H1 (cell line): ENCODE measurements around the gene TUBB1. TPM values are rescaled to one million over a fixed set of nuclear protein-coding genes. Genes with fewer than 3 reads are reported as not detected.

Experiments used
- CTCF ChIA-PET: fragments of 300-600 bp; sonication (Branson Sonifier 250); formaldehyde crosslinking; loops from one replicate; lab custom pipeline; 2021; ENCODE audit not compliant: partially characterized antibody; lab: Charles Lee
- POLR2A ChIA-PET: fragments of 300-600 bp; sonication (Branson Sonifier 250); formaldehyde crosslinking; loops from one replicate; lab custom pipeline; 2021; ENCODE audit warnings: inconsistent platforms; ENCODE audit not compliant: partially characterized antibody; lab: Charles Lee
- DNase-seq, 2 experiments: peaks; one replicate each; pipeline versions ENCODE4 v3.0.0 to v3.0.0-alpha.2; 2010 to 2022; ENCODE audit warnings: low spot score in 2 of 2, low read depth in 1 of 2, mixed read lengths in 1 of 2
- FAIRE-seq: peaks from 2 replicates; lab custom pipeline; 2011; peaks lifted over from hg19 to GRCh38; lab: Jason Lieb, UNC
- H2AFZ ChIP-seq: 2 replicates; pipeline ENCODE4 v1.8.1; 2012; ENCODE audit warnings: low read length, inconsistent platforms
- H2AK5ac ChIP-seq: 2 replicates; pipeline ENCODE4 v1.6.1; 2013; ENCODE audit warnings: low read depth, low read length
- H2BK120ac ChIP-seq: replicated peaks from 2 replicates; pipeline ENCODE3; 2013; ENCODE audit warnings: low read depth, low read length, inconsistent platforms
- H2BK12ac ChIP-seq: 2 replicates; pipeline ENCODE4 v1.6.1; 2013; ENCODE audit warnings: low read depth, low read length
- H2BK15ac ChIP-seq: 2 replicates; pipeline ENCODE4 v1.6.1; 2013; ENCODE audit warnings: low read length
- H2BK20ac ChIP-seq: 2 replicates; pipeline ENCODE4 v1.6.1; 2013; ENCODE audit warnings: low read length
- H2BK5ac ChIP-seq: 2 replicates; pipeline ENCODE4 v1.6.1; 2013; ENCODE audit warnings: low read depth, low read length
- H3K14ac ChIP-seq: 2 replicates; pipeline ENCODE4 v1.6.1; 2013; ENCODE audit warnings: inconsistent platforms; ENCODE audit not compliant: insufficient read length
- H3K18ac ChIP-seq: 2 replicates; pipeline ENCODE4 v1.6.1; 2013; ENCODE audit warnings: low read length; ENCODE audit errors: extremely low read depth
- H3K23ac ChIP-seq: 2 replicates; pipeline ENCODE4 v1.6.1; 2013; ENCODE audit warnings: inconsistent platforms; ENCODE audit not compliant: insufficient read length
- H3K23me2 ChIP-seq: 2 replicates; pipeline ENCODE4 v1.6.1; 2013; ENCODE audit warnings: low read depth, low read length
- H3K27ac ChIP-seq: 2 replicates; pipeline ENCODE4 v1.6.1; 2011; ENCODE audit warnings: low read depth, low read length, inconsistent platforms
- H3K27me3 ChIP-seq, 4 experiments: replicated peaks in 1 of 4; 1 replicate in 1 of 4; 2 replicates in 3 of 4; pipeline versions ENCODE4 v1.6.1 to v1.8.1; 2011 to 2013; ENCODE audit warnings: low read length in 3 of 4, mild to moderate bottlenecking in 3 of 4, inconsistent platforms in 2 of 4, mixed read lengths in 2 of 4, moderate library complexity in 1 of 4; ENCODE audit not compliant: control insufficient read depth in 3 of 4, insufficient read depth in 3 of 4; ENCODE audit errors: extremely low read depth in 1 of 4
- H3K36me3 ChIP-seq, 4 experiments: 2 replicates each; pipeline versions ENCODE4 v1.6.1 to v1.8.1; 2011 to 2013; ENCODE audit warnings: mild to moderate bottlenecking in 4 of 4, low read length in 3 of 4, moderate library complexity in 2 of 4, control low read depth in 1 of 4, inconsistent platforms in 1 of 4; ENCODE audit not compliant: insufficient read depth in 4 of 4, control insufficient read depth in 2 of 4
- H3K4ac ChIP-seq: replicated peaks from 2 replicates; pipeline ENCODE3; 2013; ENCODE audit warnings: low read length, low read depth, mixed read lengths, inconsistent platforms; ENCODE audit not compliant: insufficient read length
- H3K4me1 ChIP-seq, 4 experiments: replicated peaks in 1 of 4; 1 replicate in 1 of 4; 2 replicates in 3 of 4; pipeline versions ENCODE4 v1.6.1 to v1.8.1; 2011 to 2013; ENCODE audit warnings: low read length in 3 of 4, inconsistent platforms in 2 of 4, mixed read lengths in 1 of 4; ENCODE audit not compliant: insufficient read depth in 4 of 4, control insufficient read depth in 3 of 4
- H3K4me2 ChIP-seq, 2 experiments: 2 replicates each; pipeline versions ENCODE4 v1.6.1 to v1.8.1; 2011 to 2013; ENCODE audit warnings: low read depth in 2 of 2, low read length in 2 of 2, control low read depth in 1 of 2, inconsistent platforms in 1 of 2, mild to moderate bottlenecking in 1 of 2; ENCODE audit not compliant: insufficient read depth in 1 of 2
- H3K4me3 ChIP-seq, 4 experiments: fragments of 200-600, 300-600 bp in 1 of 4; sonication (generic), shearing (Covaris generic), sonication (Bioruptor Twin) in 1 of 4; 2 replicates each; pipeline versions ENCODE4 v1.5.1 to v1.8.1; 2011 to 2016; ENCODE audit warnings: low read length in 4 of 4, low read depth in 3 of 4, control low read depth in 2 of 4, inconsistent platforms in 2 of 4, mild to moderate bottlenecking in 2 of 4, mixed read lengths in 1 of 4, moderate library complexity in 1 of 4; ENCODE audit not compliant: insufficient read depth in 2 of 4; ENCODE audit errors: extremely low read depth in 1 of 4
- H3K56ac ChIP-seq: replicated peaks from 2 replicates; pipeline ENCODE3; 2013; ENCODE audit warnings: low read depth, mild to moderate bottlenecking, mixed read lengths, low read length, inconsistent platforms; ENCODE audit not compliant: insufficient read length
- H3K79me1 ChIP-seq: 2 replicates; pipeline ENCODE4 v1.6.1; 2013; ENCODE audit warnings: low read depth, low read length, control low read depth
- H3K79me2 ChIP-seq, 2 experiments: 2 replicates each; pipeline versions ENCODE4 v1.6.1 to v1.8.1; 2012 to 2013; ENCODE audit warnings: low read length in 2 of 2, mild to moderate bottlenecking in 2 of 2, inconsistent platforms in 1 of 2; ENCODE audit not compliant: insufficient read depth in 2 of 2, control insufficient read depth in 1 of 2
- H3K9ac ChIP-seq, 4 experiments: replicated peaks in 1 of 4; 1 replicate in 1 of 4; 2 replicates in 3 of 4; pipeline versions ENCODE4 v1.6.1 to v1.8.1; 2011 to 2013; ENCODE audit warnings: low read depth in 3 of 4, low read length in 3 of 4, control low read depth in 2 of 4, mild to moderate bottlenecking in 2 of 4, moderate library complexity in 2 of 4, inconsistent platforms in 1 of 4; ENCODE audit errors: extremely low read depth in 1 of 4
- H3K9me3 ChIP-seq, 2 experiments: 2 replicates each; pipeline versions ENCODE4 v1.6.1 to v1.8.1; 2012 to 2013; ENCODE audit warnings: mild to moderate bottlenecking in 2 of 2, moderate library complexity in 2 of 2, control low read depth in 1 of 2, inconsistent platforms in 1 of 2, low read depth in 1 of 2, low read length in 1 of 2, mixed read lengths in 1 of 2; ENCODE audit not compliant: insufficient read depth in 2 of 2
- H4K20me1 ChIP-seq, 2 experiments: replicated peaks in 1 of 2; 2 replicates each; pipeline versions ENCODE3 to v1.8.1; 2011 to 2013; ENCODE audit warnings: inconsistent platforms in 2 of 2, low read length in 2 of 2, mild to moderate bottlenecking in 1 of 2; ENCODE audit not compliant: insufficient read depth in 2 of 2, control insufficient read depth in 1 of 2
- H4K5ac ChIP-seq: 2 replicates; pipeline ENCODE4 v1.6.1; 2013; ENCODE audit warnings: low read length, low read depth, mixed read lengths, inconsistent platforms; ENCODE audit not compliant: insufficient read length
- H4K8ac ChIP-seq: 2 replicates; pipeline ENCODE4 v1.8.0; 2013; ENCODE audit warnings: mild to moderate bottlenecking, moderate library complexity, low read length, inconsistent platforms; ENCODE audit not compliant: insufficient read depth; ENCODE audit errors: extremely low read depth
- H4K91ac ChIP-seq: replicated peaks from 2 replicates; pipeline ENCODE3; 2013; ENCODE audit warnings: low read length, mixed read lengths, inconsistent platforms; ENCODE audit not compliant: insufficient read length
- ASH2L ChIP-seq: fragments of 200-600, 300-600 bp; sonication (generic); IDR thresholded peaks from one replicate; pipeline ENCODE4 v1.7.1; 2017; ENCODE audit warnings: low read length
- BRCA1 ChIP-seq: IDR thresholded peaks from 2 replicates; pipeline ENCODE4 v1.6.1; 2012; ENCODE audit warnings: low read depth, low read length, improper control_type of control experiment
- CBX5 ChIP-seq: fragments of 300-800, 300-1000 bp; sonication (generic); IDR thresholded peaks from 2 replicates; pipeline ENCODE4 v1.7.1; 2016; ENCODE audit warnings: antibody characterized with exemption, low read length, low read depth
- CREB1 ChIP-seq: IDR thresholded peaks from 2 replicates; pipeline ENCODE4 v1.6.1; 2012; ENCODE audit warnings: inconsistent platforms
- FOSL1 ChIP-seq: IDR thresholded peaks from 2 replicates; pipeline ENCODE4 v1.6.1; 2011; ENCODE audit warnings: mild to moderate bottlenecking, low read depth, low read length, moderate library complexity; ENCODE audit not compliant: insufficient read depth
- GTF2F1 ChIP-seq: IDR thresholded peaks from 2 replicates; pipeline ENCODE4 v1.6.1; 2012; ENCODE audit warnings: low read depth, low read length, improper control_type of control experiment, borderline replicate concordance
- HDAC2 ChIP-seq, 2 experiments: fragments of 300-600 bp in 1 of 2; sonication (generic) in 1 of 2; IDR thresholded peaks; 2 replicates each; pipeline ENCODE4 v1.6.1; 2011 to 2012; ENCODE audit warnings: low read depth in 2 of 2, low read length in 2 of 2, mild to moderate bottlenecking in 2 of 2, moderate library complexity in 2 of 2, borderline replicate concordance in 1 of 2, inconsistent platforms in 1 of 2
- HDAC6 ChIP-seq: IDR thresholded peaks from one replicate; pipeline ENCODE4 v1.7.1; 2012; ENCODE audit warnings: low read depth, mild to moderate bottlenecking, inconsistent platforms, low read length, moderate library complexity
- JUN ChIP-seq: IDR thresholded peaks from 2 replicates; pipeline ENCODE4 v1.6.1; 2011; ENCODE audit warnings: low read depth, mild to moderate bottlenecking, improper control_type of control experiment, low read length
- JUND ChIP-seq: IDR thresholded peaks from 2 replicates; pipeline ENCODE4 v1.6.1; 2011; ENCODE audit warnings: mild to moderate bottlenecking, improper control_type of control experiment, low read length
- NRF1 ChIP-seq: IDR thresholded peaks from 2 replicates; pipeline ENCODE4 v1.6.1; 2011; ENCODE audit warnings: mild to moderate bottlenecking, low read depth, low read length, improper control_type of control experiment
- RNF2 ChIP-seq: fragments of 200-900, 300-1000 bp; sonication (generic); IDR thresholded peaks from 2 replicates; pipeline ENCODE4 v1.7.1; 2016; ENCODE audit warnings: borderline replicate concordance, low read depth, mild to moderate bottlenecking, antibody characterized with exemption, low read length; ENCODE audit not compliant: poor library complexity, severe bottlenecking; ENCODE audit errors: missing control alignments
- SIN3A ChIP-seq, 2 experiments: IDR thresholded peaks in 1 of 2; conservative IDR thresholded peaks in 1 of 2; 2 replicates each; pipeline ENCODE4 v1.6.1; 2011 to 2012; ENCODE audit warnings: low read length in 2 of 2, improper control_type of control experiment in 1 of 2, low read depth in 1 of 2, mild to moderate bottlenecking in 1 of 2
- TCF12 ChIP-seq: IDR thresholded peaks from 2 replicates; pipeline ENCODE4 v1.6.1; 2011; ENCODE audit warnings: low read depth, mild to moderate bottlenecking, low read length
- WGBS, 2 experiments: shearing (Covaris generic) in 1 of 2; methylation state at CpG; one replicate each; pipeline versions ENCODE4 v1.1.6 to v1.1.7; 2013 to 2015; ENCODE audit warnings: low lambda C conversion rate in 2 of 2, mixed read lengths in 2 of 2, inconsistent platforms in 1 of 2, low coverage in 1 of 2, missing lambda C conversion rate in 1 of 2; ENCODE audit not compliant: insufficient replicate concordance in 2 of 2, insufficient coverage in 1 of 2, insufficient read length in 1 of 2; ENCODE audit errors: extremely low coverage in 1 of 2, missing lambda C conversion rate in 1 of 2; 5-methylcytosine and 5-hydroxymethylcytosine counted together
- polyA plus RNA-seq, 7 experiments: library from polyadenylated mRNA; depleted of rRNA in 3 of 7; stranded (reverse) in 5 of 7; unstranded in 2 of 7; fragments of >200 nt in 5 of 7; fragments of 200-250 nt in 2 of 7; gene quantifications; 1 replicate in 5 of 7; 2 replicates in 1 of 7; 4 replicates in 1 of 7; pipeline versions ENCODE4 v1.2.1 to v1.2.3, GENCODE V29; 2011 to 2013; ENCODE audit warnings: missing spikeins in 2 of 7, mixed read lengths in 2 of 7
- total RNA-seq: library from RNA; stranded (reverse); fragmentation: NEBNext Ultra II Directional; extraction: Animal tissue kit (Norgen Biotek cat#: 25700); gene quantifications from 2 replicates; pipeline ENCODE4 v1.2.1, GENCODE V29; 2021

TUBB1 gene
- total and polyA plus RNA-seq, 2 of the 8 experiments (the other 6 are each of a cell fraction or from before 2014, with no cell fraction given): not detected

DNA sequence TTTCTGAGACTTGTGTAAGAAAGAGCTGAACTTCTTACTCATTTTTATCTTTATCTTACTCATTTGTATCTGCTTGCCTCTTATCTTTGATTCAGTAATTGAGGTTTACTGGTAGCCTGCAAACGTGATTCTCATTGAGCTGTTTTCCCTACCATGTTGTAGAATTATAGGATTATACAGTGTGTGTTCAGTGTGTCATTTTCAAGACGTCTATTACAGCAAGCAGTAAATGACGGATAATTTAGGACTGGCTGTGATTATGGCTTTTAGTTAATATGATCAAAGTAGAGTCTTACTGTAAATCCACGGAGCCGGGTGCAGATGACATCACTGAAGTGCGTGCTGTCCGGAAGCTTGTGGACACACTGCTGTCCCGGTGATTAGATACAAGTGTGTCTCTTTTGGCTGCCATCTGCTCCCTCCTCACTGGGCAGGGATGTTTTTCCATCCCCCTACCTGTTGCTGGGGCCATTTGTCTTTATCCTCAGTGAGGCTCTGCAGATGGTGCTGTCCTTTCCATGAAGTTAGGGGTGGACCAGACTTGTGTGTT lies 32.2 kb upstream of the TUBB1 start:
- peaks cover 33 to 54% (median 45%) of the 10 kb centered on the region in 4 experiments for H3K36me3 ChIP-seq
- POLR2A ChIA-PET: interaction anchor here (1.0 to 1.1 kb wide), 2 partner anchors 10 to 18 kb away, joined by 3 read pairs; no protein-coding TSS in a partner anchor
- H3K23me2 ChIP-seq: no peaks in the 10 kb centered on the region
- H3K4me2 ChIP-seq: no peak overlapping the region
- H3K4ac ChIP-seq: no peak overlapping the region
- no peak overlapping the region for H2BK15ac ChIP-seq
- no peak overlapping the region for H2BK12ac ChIP-seq
- H3K23ac ChIP-seq: no peak overlapping the region
- DNase-seq (no peak), FAIRE-seq (no peak)
- 96% methylated on average over 8 of the region's 8 CpGs; no CpG with 5 or more reads in 1 of the 2 experiments for WGBS, 2 experiments
- no peak overlapping the region for H3K4me3 ChIP-seq
- no peaks in the 10 kb centered on the region for H3K27me3 ChIP-seq
- peaks cover 4 to 15% of the 10 kb centered on the region in 2 experiments for H4K20me1 ChIP-seq
- no peak overlapping the region for H2AK5ac ChIP-seq
- H2BK20ac ChIP-seq: no peak overlapping the region
- H2AFZ ChIP-seq: no peak overlapping the region
- peaks cover 18% of the 10 kb centered on the region for H3K79me1 ChIP-seq
- H3K18ac ChIP-seq: no peak overlapping the region
- H2BK120ac ChIP-seq: no peak overlapping the region
- CTCF ChIA-PET: no interaction called here
- H4K5ac ChIP-seq: no peak overlapping the region
- no peak overlapping the region for H3K27ac ChIP-seq
- no peak overlapping the region for H3K9ac ChIP-seq
- no peak overlapping the region for H2BK5ac ChIP-seq
- H3K79me2 ChIP-seq: peaks cover 4 to 38% of the 10 kb centered on the region in 2 experiments
- H3K4me1 ChIP-seq: no peaks in the 10 kb centered on the region
- H3K56ac ChIP-seq: no peak overlapping the region
- no peak overlapping the region for H4K91ac ChIP-seq
- H4K8ac ChIP-seq: no peak overlapping the region
- no peak overlapping the region for H3K14ac ChIP-seq
- H3K9me3 ChIP-seq: no peaks in the 10 kb centered on the region
- TF ChIP-seq GTF2F1: no peak
- no peak for TF ChIP-seq CREB1
- no peak for TF ChIP-seq HDAC6
- TF ChIP-seq FOSL1: no peak
- no peak for TF ChIP-seq NRF1
- TF ChIP-seq TCF12: no peak
- no peak for TF ChIP-seq RNF2
- TF ChIP-seq JUN: no peak
- TF ChIP-seq JUND: no peak
- TF ChIP-seq HDAC2 (IDR thresholded peaks at IDR 0.05; ENCODE audit: borderline replicate concordance in 1 of 2, low read depth in 2 of 2, low read length in 2 of 2): no peak
- no peak for TF ChIP-seq CBX5
- TF ChIP-seq ASH2L: no peak
- TF ChIP-seq SIN3A (conservative IDR thresholded peaks at IDR 0.05 in 1 of 2, IDR thresholded peaks at IDR 0.05 in 1 of 2; ENCODE audit: low read depth in 1 of 2, low read length in 2 of 2): no peak
- no peak for TF ChIP-seq BRCA1
